A673 (cell line): ENCODE data around the gene DDX20. TPM values are rescaled to one million over a fixed set of nuclear protein-coding genes. Genes with fewer than 3 reads are reported as not detected.
"Not testable (repeated sequence)": the region's sequence is repeated elsewhere in the genome, so short reads cannot be mapped to it uniquely, and the experiment has no call there.

ENCODE experiments used
- BruUV-seq: library from RNA; stranded (reverse); fragments of 400-500 nt; replicated peaks from 2 replicates; lab custom pipeline; 2021; lab: Mats Ljungman, UMichigan
- CTCF ChIA-PET: fragments of 300-600 bp; sonication (Branson Sonifier 250); formaldehyde crosslinking; loops from one replicate; lab custom pipeline; 2022; ENCODE audit warnings: antibody characterized with exemption; lab: Charles Lee
- POLR2A ChIA-PET: fragments of 300-600 bp; sonication (Branson Sonifier 250); formaldehyde crosslinking; loops from one replicate; lab custom pipeline; 2022; ENCODE audit warnings: antibody characterized with exemption; ENCODE audit not compliant: low non-redundant PET; lab: Charles Lee
- DNase-seq: peaks from one replicate; pipeline ENCODE4 v3.0.0-alpha.2; 2015; ENCODE audit warnings: low spot score
- H3K27ac ChIP-seq: fragments of 200-600 bp; sonication (generic); 2 replicates; pipeline ENCODE4 v1.5.1; 2016; ENCODE audit warnings: mixed run types, low read depth, mild to moderate bottlenecking, mixed read lengths, antibody characterized with exemption, low read length; ENCODE audit not compliant: poor library complexity, severe bottlenecking
- H3K27me3 ChIP-seq: fragments of 200-600 bp; sonication (generic); replicated peaks from 2 replicates; pipeline ENCODE4 v1.6.1; 2017; ENCODE audit warnings: mixed run types, low read depth, mild to moderate bottlenecking, mixed read lengths, antibody characterized with exemption, low read length; ENCODE audit not compliant: insufficient read depth, poor library complexity
- H3K36me3 ChIP-seq: fragments of 200-600 bp; sonication (generic); 2 replicates; pipeline ENCODE4 v1.6.1; 2016; ENCODE audit warnings: mixed run types, mild to moderate bottlenecking, mixed read lengths, antibody characterized with exemption, low read length; ENCODE audit not compliant: insufficient read depth, poor library complexity, severe bottlenecking
- H3K4me1 ChIP-seq: fragments of 200-600 bp; sonication (generic); 2 replicates; pipeline ENCODE4 v1.6.1; 2017; ENCODE audit warnings: mixed run types, mild to moderate bottlenecking, mixed read lengths, antibody characterized with exemption, low read length; ENCODE audit not compliant: insufficient read depth, poor library complexity, severe bottlenecking
- H3K4me3 ChIP-seq: fragments of 200-600 bp; sonication (generic); 2 replicates; pipeline ENCODE4 v1.5.1; 2016; ENCODE audit warnings: low read depth, mixed run types, mild to moderate bottlenecking, mixed read lengths, low read length; ENCODE audit not compliant: poor library complexity, severe bottlenecking
- H3K9me3 ChIP-seq: fragments of 200-600 bp; sonication (generic); 2 replicates; pipeline ENCODE4 v1.6.1; 2016; ENCODE audit warnings: mixed run types, low read depth, mild to moderate bottlenecking, mixed read lengths, antibody characterized with exemption, low read length; ENCODE audit not compliant: poor library complexity, severe bottlenecking
- CTCF ChIP-seq: fragments of 300-800, 200-600 bp; sonication (generic); conservative IDR thresholded peaks from 2 replicates; pipeline ENCODE4 v1.5.1; 2017; ENCODE audit warnings: low read depth, mild to moderate bottlenecking, antibody characterized with exemption, low read length, moderate library complexity, mixed read lengths
- EZH2 ChIP-seq: fragments of 200-600 bp; sonication (generic); IDR thresholded peaks from 2 replicates; pipeline ENCODE4 v1.6.1; 2017; ENCODE audit warnings: borderline replicate concordance, low read depth, mild to moderate bottlenecking, mixed read lengths, antibody characterized with exemption, low read length; ENCODE audit not compliant: poor library complexity, severe bottlenecking
- intact Hi-C: fragments of 100-400 bp; cut with micrococcal nuclease; formaldehyde crosslinking; loops from one replicate; pipeline ENCODE4 v1.10.0; 2022; ENCODE audit not compliant: unreplicated experiment
- total RNA-seq: library from RNA; stranded (reverse); gene quantifications from 2 replicates; pipeline ENCODE4 v1.2.3, GENCODE V29; 2021

Gene DDX20
- total RNA-seq, 1 experiment from 2014 or later, result 26.1 TPM

- CTCF ChIA-PET, result interaction anchor here (0.6 kb wide), 1 partner anchor 25 kb away, joined by 6 read pairs; no protein-coding TSS in a partner anchor
- Histone ChIP-seq H3K27me3 (peaks cover 14% of the 10 kb centered on the region), H3K4me1 (peaks cover 30% of the 10 kb centered on the region), H3K27ac (no peak overlapping the region), H3K36me3 (no peaks in the 10 kb centered on the region), H3K4me3 (peak overlapping the region; percentile 59), H3K9me3 (no peaks in the 10 kb centered on the region)
- BruUV-seq, result no TSS peak
- peak; percentile 58 for DNase-seq
- TF ChIP-seq CTCF (no peak), EZH2 (no peak)
- intact Hi-C loops, result loop anchor here (1.0 kb wide), 1 partner anchor 15 kb away; the partner anchor contains the start of gene DDX20
- POLR2A ChIA-PET, result interaction anchor here (0.6 to 0.7 kb wide), 2 partner anchors 26 to 128 kb away, joined by 3 read pairs; no protein-coding TSS in a partner anchor
Observed at GRCh38 chr1:111739925-111740765, 15.6 kb upstream of the DDX20 start.

GRCh38 chr1:111742292-111742691 is 13.4 kb upstream of the DDX20 start:
- H3K27ac ChIP-seq, CTCF ChIA-PET, BruUV-seq, DNase-seq, H3K36me3 ChIP-seq, POLR2A ChIA-PET, H3K4me1 ChIP-seq, H3K4me3 ChIP-seq, H3K9me3 ChIP-seq, intact Hi-C loops: not testable (repeated sequence)
- peaks cover 14% of the 10 kb centered on the region for H3K27me3 ChIP-seq

- POLR2A ChIA-PET, result no interaction called here
Observed at GRCh38 chr1:111742938-111743549, 12.7 kb upstream of the DDX20 start.

More at GRCh38 chr1:111742938-111743549, 12.7 kb upstream of the DDX20 start:
- Histone ChIP-seq H3K27me3 (peaks cover 14% of the 10 kb centered on the region), H3K4me3 (no peak overlapping the region), H3K9me3 (no peaks in the 10 kb centered on the region), H3K27ac (no peak overlapping the region), H3K4me1 (peaks cover 2% of the 10 kb centered on the region), H3K36me3 (no peaks in the 10 kb centered on the region)
- intact Hi-C loops, result no loop called here
- TF ChIP-seq CTCF, result no peak
- no peak for TF ChIP-seq EZH2
- BruUV-seq, result no TSS peak
- no peak for DNase-seq
- CTCF ChIA-PET, result no interaction called here
